ENCODE results near the gene DLK1. TPM values are rescaled to one million over a fixed set of nuclear protein-coding genes. Genes with fewer than 3 reads are reported as not detected.

Gene DLK1
- total RNA-seq: not detected in 2 replicates

DNA sequence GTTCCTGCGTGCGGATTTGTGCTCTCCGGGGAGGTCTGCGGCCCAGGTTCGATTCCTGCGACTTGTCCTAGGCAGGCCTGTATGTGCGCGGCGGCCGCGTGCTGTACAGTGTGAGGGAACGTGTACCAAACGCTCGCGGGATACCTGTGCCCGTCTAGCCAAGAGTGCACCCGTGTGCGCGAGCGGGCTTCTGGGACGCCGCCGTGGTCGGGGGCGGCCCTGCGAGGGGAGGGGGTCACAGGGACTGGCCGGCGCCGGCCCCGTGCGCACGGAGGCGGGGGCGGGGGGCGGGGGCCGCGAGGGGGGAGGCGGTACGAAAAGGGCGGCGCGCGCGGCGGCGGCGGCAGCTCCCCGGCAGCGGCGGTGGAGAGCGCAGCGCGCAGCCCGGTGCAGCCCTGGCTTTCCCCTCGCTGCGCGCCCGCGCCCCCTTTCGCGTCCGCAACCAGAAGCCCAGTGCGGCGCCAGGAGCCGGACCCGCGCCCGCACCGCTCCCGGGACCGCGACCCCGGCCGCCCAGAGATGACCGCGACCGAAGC, at the start of gene DLK1:
DLK1 (plus strand) TSS at position 343 of the 536 bp plus-strand sequence; CDS start at position 520, 177 bp downstream.

Other genes starting within 250 kb of the DLK1 start
- under 0.01 and 0.14 TPM in 2 replicates for gene BEGAIN, start 139.5 kb upstream of the DLK1 start, total RNA-seq
- 207 and 351 TPM in 2 replicates for gene MEG3, start 99.2 kb downstream of the DLK1 start, total RNA-seq
- gene RTL1, start 176.8 kb downstream of the DLK1 start, total RNA-seq: not detected in 2 replicates

Data from placental pericyte (primary cell).